Hepatocyte (in vitro differentiated cells): ENCODE data around the gene NPFFR2.

ENCODE experiments used
- EZH2phosphoT487 ChIP-seq: fragments of 200-600 bp; sonication (generic); IDR thresholded peaks from one replicate; pipeline ENCODE4 v1.6.1; 2018; ENCODE audit warnings: antibody characterized with exemption, mild to moderate bottlenecking, low read depth, moderate library complexity; ENCODE audit not compliant: unreplicated experiment, severe bottlenecking
- TF ChIP-seq, protein P1 (sequence below): fragments of 200-600 bp; sonication (generic); IDR thresholded peaks from 2 replicates; pipeline ENCODE4 v1.5.1; 2016; ENCODE audit warnings: antibody characterized with exemption, mild to moderate bottlenecking; ENCODE audit not compliant: poor library complexity

DNA sequence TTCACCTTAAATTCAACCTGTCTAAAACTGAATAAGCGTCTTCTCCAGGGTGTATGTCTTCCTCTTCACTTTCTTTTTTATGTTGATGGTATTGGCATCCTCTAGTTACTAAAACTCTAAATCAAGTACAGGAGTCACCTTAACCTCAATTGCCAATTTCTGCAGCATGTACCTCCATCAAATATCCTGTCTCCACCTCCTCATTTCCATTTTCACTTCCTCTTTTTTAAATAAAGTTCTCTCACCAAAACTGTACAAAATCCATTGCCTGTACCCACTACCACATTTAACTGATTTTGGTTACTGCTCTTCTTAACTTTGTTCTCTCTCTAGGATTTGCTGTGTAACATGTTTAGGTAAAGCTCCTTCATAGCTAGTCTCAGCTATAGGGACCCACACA, 9.2 kb upstream of the NPFFR2 start:
- TF ChIP-seq, protein P1, sequence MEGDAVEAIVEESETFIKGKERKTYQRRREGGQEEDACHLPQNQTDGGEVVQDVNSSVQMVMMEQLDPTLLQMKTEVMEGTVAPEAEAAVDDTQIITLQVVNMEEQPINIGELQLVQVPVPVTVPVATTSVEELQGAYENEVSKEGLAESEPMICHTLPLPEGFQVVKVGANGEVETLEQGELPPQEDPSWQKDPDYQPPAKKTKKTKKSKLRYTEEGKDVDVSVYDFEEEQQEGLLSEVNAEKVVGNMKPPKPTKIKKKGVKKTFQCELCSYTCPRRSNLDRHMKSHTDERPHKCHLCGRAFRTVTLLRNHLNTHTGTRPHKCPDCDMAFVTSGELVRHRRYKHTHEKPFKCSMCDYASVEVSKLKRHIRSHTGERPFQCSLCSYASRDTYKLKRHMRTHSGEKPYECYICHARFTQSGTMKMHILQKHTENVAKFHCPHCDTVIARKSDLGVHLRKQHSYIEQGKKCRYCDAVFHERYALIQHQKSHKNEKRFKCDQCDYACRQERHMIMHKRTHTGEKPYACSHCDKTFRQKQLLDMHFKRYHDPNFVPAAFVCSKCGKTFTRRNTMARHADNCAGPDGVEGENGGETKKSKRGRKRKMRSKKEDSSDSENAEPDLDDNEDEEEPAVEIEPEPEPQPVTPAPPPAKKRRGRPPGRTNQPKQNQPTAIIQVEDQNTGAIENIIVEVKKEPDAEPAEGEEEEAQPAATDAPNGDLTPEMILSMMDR: no peak
- no peak for TF ChIP-seq EZH2phosphoT487
